Tongue (tissue), 2 donors: Measurements from ENCODE around the gene NELFB. TPM values are rescaled to one million over a fixed set of nuclear protein-coding genes. Genes with fewer than 3 reads are reported as not detected.
"Not testable (repeated sequence)": the region's sequence is repeated elsewhere in the genome, so short reads cannot be mapped to it uniquely, and the experiment has no call there.

ENCODE experiments used
- DNase-seq: peaks from one replicate; pipeline ENCODE4 v3.0.0-alpha.2; 2015
- total RNA-seq: library from RNA; depleted of rRNA; stranded (reverse); fragments of >200 nt; gene quantifications from one replicate; pipeline ENCODE4 v1.2.3, GENCODE V29; 2014

Gene NELFB
- total RNA-seq, 1 donor from 2014 or later: 50.9 TPM

- no peak for DNase-seq
These were observed 7.8 kb upstream of the NELFB start for GRCh38 chr9:137247135-137247915.

DNA sequence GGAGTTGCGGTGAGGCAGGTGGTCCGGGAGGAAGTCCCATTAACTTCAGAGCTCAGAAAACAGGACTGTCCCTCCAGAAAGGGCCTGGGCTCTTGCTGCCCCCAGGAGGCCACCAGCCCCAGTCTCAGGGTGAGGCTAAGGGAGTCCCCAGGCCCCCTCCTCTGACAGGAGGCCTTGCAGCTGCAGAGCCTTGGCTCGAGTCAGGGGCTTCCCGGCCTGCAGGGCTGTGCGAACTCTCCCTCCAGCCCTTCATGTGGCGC is 7.3 kb upstream of the NELFB start:
- DNase-seq: no peak

DNA sequence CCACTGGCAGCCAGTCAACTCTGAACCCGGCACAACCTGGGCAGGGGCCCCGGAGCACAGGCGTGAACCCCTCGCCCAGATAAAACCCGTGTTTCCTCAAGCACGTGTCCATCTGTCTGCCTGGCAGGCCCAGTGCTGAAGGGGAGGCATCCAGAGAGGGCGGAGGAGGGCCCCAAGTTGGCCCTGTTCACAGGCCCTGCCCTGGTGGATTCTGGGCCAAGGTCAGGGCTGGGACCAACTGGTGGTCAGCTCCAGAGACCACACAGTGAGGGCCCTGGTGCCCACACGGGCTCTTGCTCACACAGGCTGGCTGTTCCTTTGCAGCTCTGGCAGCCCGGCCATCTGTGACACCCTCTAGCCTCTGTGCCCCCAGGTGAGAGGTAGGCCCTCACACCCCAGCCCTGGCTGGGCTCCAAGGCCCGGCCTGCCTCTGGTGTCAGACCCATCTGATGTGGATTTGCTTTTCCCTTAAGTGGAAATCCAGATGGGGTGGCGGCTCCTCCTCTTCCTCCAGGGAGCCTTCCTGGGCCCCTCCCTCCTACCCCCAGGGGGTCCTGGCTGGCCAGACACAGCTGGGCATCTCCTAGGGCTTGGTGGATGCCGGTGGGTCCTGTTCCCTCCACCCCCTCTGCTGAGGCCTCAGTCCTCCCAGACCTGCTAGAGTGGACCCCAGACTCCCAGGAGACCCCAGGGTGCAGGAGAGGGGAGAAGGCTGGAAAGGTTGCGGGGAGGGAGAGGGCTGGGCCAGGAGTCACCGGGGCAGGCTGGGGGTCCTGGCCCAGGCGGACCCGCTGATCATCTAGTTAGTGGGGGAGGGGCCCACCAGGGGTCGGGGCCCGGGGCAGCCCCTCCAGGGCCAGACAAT is 4.6 kb upstream of the NELFB start:
- no peak for DNase-seq

- DNase-seq: no peak
These were observed 4.0 kb upstream of the NELFB start, which contains the start of gene STPG3 for GRCh38 chr9:137251194-137251461. Gene STPG3 (plus strand): TSS chr9:137251286. CDS start chr9:137251287, 1 bp downstream.

DNA sequence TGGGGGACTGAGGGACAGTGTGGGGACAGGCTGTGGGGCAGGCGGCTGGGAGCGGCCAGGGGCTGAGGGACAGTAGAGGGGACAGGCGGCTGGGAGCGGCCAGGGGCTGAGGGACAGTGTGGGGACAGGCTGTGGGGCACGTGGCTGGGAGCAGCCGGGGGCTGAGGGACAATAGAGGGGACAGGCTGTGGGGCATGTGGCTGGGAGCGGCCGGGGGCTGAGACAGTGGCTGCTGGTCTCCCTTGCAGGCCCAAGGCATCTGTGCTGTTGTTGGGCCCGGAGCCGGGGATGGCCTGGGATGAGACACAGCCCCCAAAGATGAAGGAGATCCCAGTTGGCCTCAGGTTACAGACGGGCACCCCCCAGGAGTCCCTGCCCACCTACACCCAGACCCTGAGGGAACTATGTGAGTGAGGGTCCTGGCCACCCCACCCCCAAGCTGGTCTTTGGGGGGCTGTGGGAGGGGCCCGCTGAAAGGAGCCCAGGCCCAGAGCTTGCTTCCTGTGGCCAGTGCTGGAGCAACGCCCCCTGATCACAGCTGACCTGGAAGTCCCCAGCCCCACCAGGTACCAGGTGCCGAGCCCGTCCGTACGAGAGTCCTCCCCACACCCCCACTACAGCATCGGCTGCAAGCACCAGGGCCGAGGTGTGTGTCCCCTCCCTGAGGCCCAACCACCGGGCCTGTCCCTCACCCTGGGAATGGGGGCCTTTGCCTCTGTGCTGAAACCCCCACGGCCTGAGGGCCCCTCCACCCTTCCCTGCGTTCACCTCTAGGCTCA is 3.4 kb upstream of the NELFB start:
- DNase-seq: no peak

DNA sequence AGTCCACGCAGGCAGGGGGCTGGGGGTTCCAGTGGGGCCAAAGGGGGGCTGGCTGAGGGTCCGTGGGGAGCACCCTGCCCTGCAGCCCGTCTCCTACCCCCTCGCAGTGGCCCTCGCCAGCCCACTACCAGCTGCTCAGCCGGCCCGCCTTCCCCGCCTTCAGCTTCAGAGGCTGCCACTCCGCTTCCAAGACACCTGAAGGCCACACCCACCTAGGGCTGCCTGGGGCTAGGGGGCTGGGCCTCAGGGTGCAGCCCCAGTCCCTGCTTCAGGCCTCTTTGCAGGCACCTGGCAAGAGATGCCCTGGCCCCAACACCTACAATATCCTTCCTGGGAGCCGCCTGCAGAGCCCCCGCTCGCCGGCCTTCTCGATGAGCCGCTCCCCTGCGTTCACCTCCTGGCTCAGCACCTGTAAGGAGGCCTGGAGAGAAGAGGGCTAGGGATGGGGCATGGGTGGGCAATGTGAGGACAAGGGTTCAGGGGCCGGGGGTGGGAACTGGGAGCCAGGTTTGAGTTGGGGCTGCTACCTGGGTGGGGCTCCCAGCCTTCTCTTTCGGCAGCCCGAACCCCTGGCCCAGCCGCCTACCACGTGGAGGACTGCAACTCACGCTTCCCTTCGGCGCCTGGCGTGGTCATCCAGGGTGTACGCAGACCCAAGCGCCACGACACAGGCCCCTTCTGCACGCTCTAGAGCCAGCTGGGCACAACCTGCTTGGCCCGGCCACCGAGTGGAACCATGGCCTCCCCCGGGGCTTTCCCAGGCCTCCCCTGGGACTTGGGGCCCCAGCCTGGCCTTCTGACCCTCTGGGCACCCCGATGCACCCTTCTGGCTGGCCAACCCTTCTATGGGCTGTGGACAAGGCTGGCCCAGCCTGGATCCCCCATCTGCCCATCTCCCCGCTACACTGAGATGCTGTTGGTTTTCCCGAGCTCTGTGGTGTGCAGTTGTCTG is 2.3 kb upstream of the NELFB start:
- DNase-seq: no peak

GRCh38 chr9:137253717-137254623 is 1.2 kb upstream of the NELFB start:
- no peak for DNase-seq

DNA sequence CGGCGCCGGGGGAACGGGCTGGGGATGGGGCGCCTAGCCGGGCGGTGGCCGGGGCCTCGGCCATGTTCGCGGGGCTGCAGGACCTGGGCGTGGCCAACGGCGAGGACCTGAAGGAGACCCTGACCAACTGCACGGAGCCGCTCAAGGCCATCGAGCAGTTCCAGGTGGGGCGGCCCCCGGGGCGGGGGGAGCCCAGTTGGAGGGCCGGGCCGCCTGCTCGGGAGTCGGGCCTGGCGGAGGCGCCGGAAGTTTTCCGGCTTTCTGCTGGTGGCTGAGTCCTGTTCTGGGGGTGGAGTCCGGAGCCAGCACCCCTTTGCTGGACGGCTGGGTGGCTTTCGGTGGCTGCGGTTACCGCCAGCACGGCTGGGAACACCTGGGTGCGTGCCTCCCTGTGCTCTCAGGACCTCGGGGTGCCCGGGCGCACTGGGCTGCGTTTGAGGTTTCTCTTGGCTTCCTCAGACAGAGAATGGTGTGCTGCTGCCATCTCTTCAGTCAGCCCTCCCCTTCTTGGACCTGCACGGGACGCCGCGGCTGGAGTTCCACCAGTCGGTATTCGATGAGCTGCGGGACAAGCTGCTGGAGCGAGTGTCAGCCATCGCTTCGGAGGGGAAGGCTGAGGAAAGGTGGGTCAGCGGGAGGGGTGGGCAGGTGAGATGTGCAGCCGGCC is 454 bp downstream of the NELFB start:
- no peak for DNase-seq

GRCh38 chr9:137256362-137256761 is 1.2 kb downstream of the NELFB start:
- no peak for DNase-seq

DNA sequence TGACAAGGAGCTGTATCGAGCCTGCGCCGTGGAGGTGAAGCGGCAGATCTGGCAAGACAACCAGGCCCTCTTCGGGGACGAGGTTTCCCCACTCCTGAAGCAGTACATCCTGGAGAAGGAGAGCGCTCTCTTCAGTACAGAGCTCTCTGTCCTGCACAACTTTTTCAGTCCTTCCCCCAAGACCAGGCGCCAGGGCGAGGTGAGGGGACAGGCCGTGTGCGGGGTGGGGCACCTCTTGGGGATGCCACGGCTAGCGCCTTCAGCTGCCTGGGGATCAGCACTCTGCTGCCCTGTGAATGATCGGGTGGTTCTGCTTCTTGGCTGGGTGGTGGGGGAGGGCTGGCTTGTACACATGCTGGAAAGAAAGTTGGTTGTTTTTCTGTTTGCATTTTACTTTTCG is 1.7 kb downstream of the NELFB start:
- DNase-seq: no peak

- DNase-seq: not testable (repeated sequence)
These were observed 7.2 kb downstream of the NELFB start for GRCh38 chr9:137262173-137262908.

DNA sequence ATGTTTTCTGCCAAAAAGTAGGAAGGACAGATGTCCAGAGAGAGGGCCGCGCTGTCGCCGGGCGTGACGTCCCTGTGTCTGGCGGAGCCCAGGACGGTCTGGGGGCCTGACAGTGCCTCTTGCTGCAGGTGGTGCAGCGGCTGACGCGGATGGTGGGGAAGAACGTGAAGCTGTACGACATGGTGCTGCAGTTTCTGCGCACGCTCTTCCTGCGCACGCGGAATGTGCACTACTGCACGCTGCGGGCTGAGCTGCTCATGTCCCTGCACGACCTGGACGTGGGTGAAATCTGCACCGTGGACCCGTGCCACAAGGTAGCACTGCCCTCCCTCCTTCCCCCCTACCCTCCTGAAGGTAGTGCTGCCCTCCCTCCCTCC is 7.8 kb downstream of the NELFB start:
- DNase-seq: no peak

DNA sequence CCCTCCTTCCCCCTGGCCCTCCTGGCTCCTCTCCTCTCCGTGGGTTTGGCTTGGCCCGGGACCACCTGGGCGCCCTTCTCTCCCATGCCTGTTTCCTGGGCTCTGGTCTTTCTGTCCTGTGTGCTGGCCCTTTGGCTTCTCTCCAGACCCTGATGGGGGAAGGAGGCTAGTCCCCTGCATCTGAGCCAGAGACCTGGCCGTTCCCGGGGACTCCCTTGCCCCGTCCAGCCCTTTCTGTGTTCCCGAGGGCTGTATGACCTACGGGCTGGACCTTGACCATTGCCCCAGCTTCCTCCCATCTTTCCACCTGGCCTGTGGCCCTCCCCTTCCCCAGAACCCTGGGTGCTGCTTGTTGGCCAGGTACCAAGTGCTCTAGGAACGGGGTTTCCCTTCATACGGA is 8.4 kb downstream of the NELFB start:
- DNase-seq: no peak

DNA sequence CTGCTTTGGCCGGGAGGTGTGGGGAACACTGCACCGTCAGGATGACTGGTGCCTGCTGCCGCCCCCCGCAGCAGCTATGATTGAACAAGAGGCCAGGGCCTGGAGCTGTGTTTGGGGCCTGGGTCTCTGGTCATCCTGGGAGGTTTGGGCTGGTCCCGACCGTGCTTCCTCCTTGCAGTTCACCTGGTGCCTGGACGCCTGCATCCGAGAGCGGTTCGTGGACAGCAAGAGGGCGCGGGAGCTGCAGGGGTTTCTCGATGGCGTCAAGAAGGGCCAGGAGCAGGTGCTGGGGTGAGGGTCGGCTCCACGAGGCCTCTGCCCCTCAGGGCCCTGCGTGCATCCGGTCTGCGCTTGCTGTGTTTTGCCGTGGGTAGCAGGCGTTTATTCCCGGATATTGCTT is 8.9 kb downstream of the NELFB start:
- DNase-seq: no peak

GRCh38 chr9:137265496-137266161 is 10.5 kb downstream of the NELFB start:
- DNase-seq: no peak

GRCh38 chr9:137266162-137266527 is 11.0 kb downstream of the NELFB start:
- no peak for DNase-seq

DNA sequence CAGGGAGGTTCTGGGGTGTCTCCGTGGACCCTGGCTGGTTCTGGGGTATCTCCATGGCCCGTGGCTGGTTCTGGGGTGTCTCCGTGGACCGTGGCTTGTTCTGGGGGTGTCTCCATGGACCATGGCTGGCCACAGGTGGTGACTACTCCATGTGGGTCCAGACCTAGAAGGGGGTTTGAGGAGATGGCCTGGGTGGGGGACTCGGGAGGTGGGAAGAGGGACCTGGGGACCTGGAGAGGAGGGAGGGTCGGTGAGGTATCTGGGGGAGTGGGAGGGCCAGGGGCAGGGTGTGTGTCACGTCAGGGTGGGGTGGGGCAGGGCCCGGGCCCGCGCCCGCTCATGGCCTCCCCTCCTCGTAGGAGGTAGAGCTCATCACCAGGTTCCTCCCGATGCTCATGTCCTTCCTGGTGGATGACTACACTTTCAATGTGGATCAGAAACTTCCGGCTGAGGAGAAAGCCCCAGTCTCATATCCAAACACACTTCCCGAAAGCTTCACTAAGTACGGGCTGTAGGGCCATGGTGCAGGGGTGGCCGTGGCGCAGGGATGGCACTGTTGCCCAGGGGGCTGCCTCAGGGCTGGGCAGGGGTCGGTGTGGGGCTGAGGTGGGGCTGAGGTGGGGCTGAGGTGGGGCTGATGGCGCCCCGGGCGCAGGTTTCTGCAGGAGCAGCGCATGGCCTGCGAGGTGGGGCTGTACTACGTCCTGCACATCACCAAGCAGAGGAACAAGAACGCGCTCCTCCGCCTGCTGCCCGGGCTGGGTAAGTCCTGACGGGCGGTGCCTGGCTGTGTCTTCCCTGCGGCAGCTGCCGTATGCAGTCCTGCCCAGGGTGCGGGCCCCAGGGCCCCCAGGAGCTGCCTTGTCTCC is 11.7 kb downstream of the NELFB start:
- DNase-seq: no peak

DNA sequence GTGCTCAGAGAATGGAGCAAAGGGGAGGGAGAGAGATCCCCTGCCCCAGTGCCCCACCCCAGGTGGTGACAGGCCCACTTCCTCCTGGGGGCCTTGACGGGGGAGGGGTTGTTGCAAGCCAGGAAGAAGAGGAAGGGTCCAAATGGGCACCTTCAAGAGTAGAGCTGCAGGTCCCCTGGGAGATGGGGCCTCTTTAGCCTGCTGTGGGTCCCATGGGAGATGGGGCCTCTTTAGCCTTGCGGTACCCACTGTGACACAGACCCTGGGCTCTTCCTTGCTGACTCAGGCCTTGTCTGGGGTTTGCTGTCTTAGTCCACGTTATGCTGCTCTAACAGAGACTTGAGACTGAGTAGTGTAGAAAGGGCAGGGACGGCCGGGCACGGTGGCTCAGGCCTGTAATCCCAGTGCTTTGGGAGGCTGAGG is 12.8 kb downstream of the NELFB start:
- DNase-seq: no peak
